HG03432 (cell line): ENCODE data around the gene FBXW12.

Source experiments
- ATAC-seq: cut with Tn5 transposase; IDR thresholded peaks from one replicate; pipeline ENCODE4 v1.9.1; 2021; ENCODE audit warnings: mild to moderate bottlenecking, moderate library complexity; ENCODE audit not compliant: unreplicated experiment

Gene FBXW12

GRCh38 chr3:48420561-48420960, 48.5 kb downstream of the FBXW12 start:
- ATAC-seq = no peak

- ATAC-seq = no peak
These were observed 50.3 kb downstream of the FBXW12 start for GRCh38 chr3:48422272-48422671.

- ATAC-seq = no peak
These were observed 50.7 kb downstream of the FBXW12 start for GRCh38 chr3:48422681-48423080.

GRCh38 chr3:48423241-48423882, 51.3 kb downstream of the FBXW12 start:
- ATAC-seq = no peak

- no peak for ATAC-seq
These were observed 52.1 kb downstream of the FBXW12 start for GRCh38 chr3:48423883-48424695.

GRCh38 chr3:48425281-48425812, 53.3 kb downstream of the FBXW12 start:
- ATAC-seq = no peak

GRCh38 chr3:48426401-48426909, 54.4 kb downstream of the FBXW12 start:
- ATAC-seq = no peak

- no peak for ATAC-seq
These were observed 55.1 kb downstream of the FBXW12 start for GRCh38 chr3:48426944-48427629.

- ATAC-seq = no peak
These were observed 55.6 kb downstream of the FBXW12 start for GRCh38 chr3:48427630-48427962.

- ATAC-seq = no peak
These were observed 56.1 kb downstream of the FBXW12 start for GRCh38 chr3:48428088-48428571.

GRCh38 chr3:48428572-48429316, 56.7 kb downstream of the FBXW12 start:
- peak; percentile 34 for ATAC-seq

- peak; percentile 47 for ATAC-seq
These were observed 57.4 kb downstream of the FBXW12 start for GRCh38 chr3:48429317-48429959.

GRCh38 chr3:48429960-48430707, 58.1 kb downstream of the FBXW12 start, which contains the start of gene PLXNB1:
Gene PLXNB1, minus strand, starts transcription at chr3:48430086. Its CDS starts 5,475 bp downstream, at chr3:48424611.
- ATAC-seq = peak; percentile 16

- ATAC-seq = no peak
These were observed 58.7 kb downstream of the FBXW12 start for GRCh38 chr3:48430708-48431101.

- no peak for ATAC-seq
These were observed 59.4 kb downstream of the FBXW12 start for GRCh38 chr3:48431224-48432029.

- no peak for ATAC-seq
These were observed 60.7 kb downstream of the FBXW12 start for GRCh38 chr3:48432411-48433371.

GRCh38 chr3:48433472-48434118, 61.6 kb downstream of the FBXW12 start:
- no peak for ATAC-seq
